ENCODE results near the gene EMILIN2. TPM values are rescaled to one million over a fixed set of nuclear protein-coding genes. Genes with fewer than 3 reads are reported as not detected.

EMILIN2 gene
- total RNA-seq, 1 experiment from 2014 or later = 11.7 TPM

DNA sequence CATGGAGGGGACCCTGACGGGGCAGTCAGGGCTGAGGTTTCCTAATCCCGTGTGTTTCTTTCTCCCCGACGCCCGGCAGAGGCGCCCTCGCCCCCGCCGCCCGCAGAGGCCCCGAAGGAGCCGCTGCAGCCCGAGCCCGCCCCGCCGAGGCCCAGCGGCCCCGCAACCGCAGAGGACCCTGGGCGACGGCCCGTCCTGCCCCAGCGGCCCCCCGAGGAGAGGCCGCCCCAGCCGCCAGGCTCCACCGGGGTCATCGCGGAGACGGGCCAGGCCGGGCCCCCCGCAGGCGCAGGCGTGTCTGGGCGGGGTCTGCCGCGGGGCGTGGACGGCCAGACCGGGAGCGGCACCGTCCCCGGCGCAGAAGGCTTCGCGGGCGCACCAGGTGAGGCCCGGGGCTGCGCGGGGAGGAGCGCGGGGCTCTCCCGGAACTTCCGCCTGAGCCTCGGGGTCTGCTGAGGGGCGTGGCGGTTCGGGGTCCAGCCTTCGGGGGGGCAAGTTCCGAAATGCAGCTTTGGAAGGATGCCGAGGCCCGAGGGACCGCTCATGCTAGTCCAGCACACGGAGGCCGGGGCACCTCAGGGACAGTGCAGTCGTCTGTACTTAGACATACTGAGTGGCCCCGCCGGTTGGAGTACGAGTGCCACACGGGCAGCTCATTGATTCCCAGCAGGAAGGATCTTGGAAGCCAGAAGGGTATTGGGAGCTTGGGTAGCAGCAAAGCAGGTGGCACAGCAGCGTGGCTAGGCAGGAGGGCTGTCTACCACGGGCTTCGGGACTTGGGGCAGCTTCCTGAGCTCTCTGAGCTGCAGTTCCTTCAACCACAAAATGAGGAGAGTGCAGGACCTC is 60.1 kb downstream of the EMILIN2 start:
- Mint-ChIP-seq H3K36me3 (peaks cover 33% of the 10 kb centered on the region), H3K27ac (no peak overlapping the region), H3K4me3 (peak overlapping the region; percentile 76), H3K27me3 (ENCODE audit: low read depth) (peaks cover 7% of the 10 kb centered on the region), H3K9me3 (no peaks in the 10 kb centered on the region), H3K4me1 (peaks cover 8% of the 10 kb centered on the region)
- POLR2A ChIA-PET = interaction anchor here (0.8 to 1.5 kb wide), 2 partner anchors 9 to 148 kb away, joined by 3 read pairs; no protein-coding TSS in a partner anchor
- peak; percentile 76 for ATAC-seq
- CTCF ChIA-PET = interaction anchor here (1.1 to 1.3 kb wide), 2 partner anchors 10 to 12 kb away, joined by 3 to 4 read pairs; no protein-coding TSS in a partner anchor
- DNase-seq (ENCODE audit: low spot score) = peak; percentile 54
- TF ChIP-seq FOXK1 (CRISPR knock-in tag; IDR thresholded peaks at IDR 0.05) (peak; percentile 11; the same call in 1 of the 2 replicates), ETV6 (CRISPR knock-in tag; IDR thresholded peaks at IDR 0.05) (peak; percentile 61; the same call in 1 of the 2 replicates), ZNF416 (CRISPR knock-in tag; IDR thresholded peaks at IDR 0.05) (no peak), ZNF138 (CRISPR knock-in tag; conservative IDR thresholded peaks at IDR 0.05) (0 out of 2 replicates have a peak, but pooled peaks have one; percentile 60), USF2 (CRISPR knock-in tag; IDR thresholded peaks at IDR 0.05) (peak; percentile 24; the same call in 1 of the 2 replicates), MXD4 (CRISPR knock-in tag; IDR thresholded peaks at IDR 0.05; ENCODE audit: borderline replicate concordance) (no peak), ZNF671 (CRISPR knock-in tag; IDR thresholded peaks at IDR 0.05) (no peak), ZNF281 (CRISPR knock-in tag; IDR thresholded peaks at IDR 0.05) (no peak), FOXJ3 (CRISPR knock-in tag; IDR thresholded peaks at IDR 0.05; ENCODE audit: borderline replicate concordance) (no peak), ZNF219 (CRISPR knock-in tag; IDR thresholded peaks at IDR 0.05; ENCODE audit: borderline replicate concordance) (no peak), ATF1 (CRISPR knock-in tag; IDR thresholded peaks at IDR 0.05) (0 out of 2 replicates have a peak, but pooled peaks have one; percentile 32), GABPB1 (CRISPR knock-in tag; IDR thresholded peaks at IDR 0.05) (no peak), CBFB (CRISPR knock-in tag; IDR thresholded peaks at IDR 0.05; ENCODE audit: low read depth) (peak; percentile 74; the same call in 1 of the 2 replicates), CREM (CRISPR knock-in tag; IDR thresholded peaks at IDR 0.05) (peak; percentile 25; the same call in 1 of the 2 replicates), NFE2L1 (CRISPR knock-in tag; IDR thresholded peaks at IDR 0.05) (no peak), KAT7 (CRISPR knock-in tag; IDR thresholded peaks at IDR 0.05; ENCODE audit: borderline replicate concordance) (no peak; the same call in 1 of the 2 replicates), FOXP4 (CRISPR knock-in tag; IDR thresholded peaks at IDR 0.05) (peak; percentile 39; the same call in 1 of the 2 replicates), ATF6 (CRISPR knock-in tag; IDR thresholded peaks at IDR 0.05) (no peak), CTCF (IDR thresholded peaks at IDR 0.05) (no peak), EMX1 (CRISPR knock-in tag; IDR thresholded peaks at IDR 0.05) (no peak)
- TF ChIP-seq, protein P1, sequence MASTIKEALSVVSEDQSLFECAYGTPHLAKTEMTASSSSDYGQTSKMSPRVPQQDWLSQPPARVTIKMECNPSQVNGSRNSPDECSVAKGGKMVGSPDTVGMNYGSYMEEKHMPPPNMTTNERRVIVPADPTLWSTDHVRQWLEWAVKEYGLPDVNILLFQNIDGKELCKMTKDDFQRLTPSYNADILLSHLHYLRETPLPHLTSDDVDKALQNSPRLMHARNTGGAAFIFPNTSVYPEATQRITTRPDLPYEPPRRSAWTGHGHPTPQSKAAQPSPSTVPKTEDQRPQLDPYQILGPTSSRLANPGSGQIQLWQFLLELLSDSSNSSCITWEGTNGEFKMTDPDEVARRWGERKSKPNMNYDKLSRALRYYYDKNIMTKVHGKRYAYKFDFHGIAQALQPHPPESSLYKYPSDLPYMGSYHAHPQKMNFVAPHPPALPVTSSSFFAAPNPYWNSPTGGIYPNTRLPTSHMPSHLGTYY (CRISPR knock-in tag; IDR thresholded peaks at IDR 0.05) = no peak
- TF ChIP-seq, protein P2, sequence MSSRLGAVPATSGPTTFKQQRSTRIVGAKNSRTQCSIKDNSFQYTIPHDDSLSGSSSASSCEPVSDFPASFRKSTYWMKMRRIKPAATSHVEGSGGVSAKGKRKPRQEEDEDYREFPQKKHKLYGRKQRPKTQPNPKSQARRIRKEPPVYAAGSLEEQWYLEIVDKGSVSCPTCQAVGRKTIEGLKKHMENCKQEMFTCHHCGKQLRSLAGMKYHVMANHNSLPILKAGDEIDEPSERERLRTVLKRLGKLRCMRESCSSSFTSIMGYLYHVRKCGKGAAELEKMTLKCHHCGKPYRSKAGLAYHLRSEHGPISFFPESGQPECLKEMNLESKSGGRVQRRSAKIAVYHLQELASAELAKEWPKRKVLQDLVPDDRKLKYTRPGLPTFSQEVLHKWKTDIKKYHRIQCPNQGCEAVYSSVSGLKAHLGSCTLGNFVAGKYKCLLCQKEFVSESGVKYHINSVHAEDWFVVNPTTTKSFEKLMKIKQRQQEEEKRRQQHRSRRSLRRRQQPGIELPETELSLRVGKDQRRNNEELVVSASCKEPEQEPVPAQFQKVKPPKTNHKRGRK (CRISPR knock-in tag; IDR thresholded peaks at IDR 0.05; ENCODE audit: borderline replicate concordance) = no peak
- TF ChIP-seq, protein P3, sequence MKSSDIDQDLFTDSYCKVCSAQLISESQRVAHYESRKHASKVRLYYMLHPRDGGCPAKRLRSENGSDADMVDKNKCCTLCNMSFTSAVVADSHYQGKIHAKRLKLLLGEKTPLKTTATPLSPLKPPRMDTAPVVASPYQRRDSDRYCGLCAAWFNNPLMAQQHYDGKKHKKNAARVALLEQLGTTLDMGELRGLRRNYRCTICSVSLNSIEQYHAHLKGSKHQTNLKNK (CRISPR knock-in tag; IDR thresholded peaks at IDR 0.05) = no peak

All from WTC11 (cell line).